HEK293 (cell line): Measurements from ENCODE around the gene ITGA8.

Source experiments
- BCL11A ChIP-seq: fragments of 450-650 bp; formaldehyde crosslinking; IDR thresholded peaks from 2 replicates; pipeline ENCODE4 v1.5.1; 2016; ENCODE audit warnings: low read depth, missing biosample characterization, missing genetic modification characterization
- ZNF169 ChIP-seq: fragments of 450-650 bp; formaldehyde crosslinking; IDR thresholded peaks from 2 replicates; pipeline ENCODE4 v1.5.1; 2016; ENCODE audit warnings: missing biosample characterization, missing genetic modification characterization
- ZNF707 ChIP-seq: fragments of 450-650 bp; formaldehyde crosslinking; IDR thresholded peaks from 2 replicates; pipeline ENCODE4 v1.5.1; 2016; ENCODE audit warnings: missing biosample characterization, missing genetic modification characterization

DNA sequence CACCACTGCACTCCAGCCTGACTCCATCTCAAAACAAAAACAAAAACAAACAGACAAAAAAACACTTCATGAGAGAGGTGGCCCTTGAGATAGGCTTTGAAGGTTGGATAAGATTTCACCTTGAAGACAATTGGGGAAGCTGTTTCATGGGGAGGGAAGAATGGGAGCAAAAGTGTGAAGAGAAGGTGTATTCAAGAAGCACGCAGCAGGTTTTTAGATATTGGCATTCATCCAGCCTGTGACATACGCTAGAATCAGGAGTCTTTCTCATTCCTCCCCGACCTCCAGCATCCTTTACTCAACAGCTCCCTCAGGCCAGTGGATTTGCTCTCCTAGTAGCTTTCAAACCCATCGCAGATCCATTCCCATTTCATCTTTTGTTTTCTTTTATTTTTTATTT is 232.3 kb downstream of the ITGA8 start:
- TF ChIP-seq ZNF169 (no peak), BCL11A (tag by site-specific recombination) (no peak), ZNF707 (no peak)
